K562 (cell line): ENCODE data around the gene RNF144A.

Experiments used
- CTCF ChIP-seq, 3 experiments: IDR thresholded peaks in 2 of 3; conservative IDR thresholded peaks in 1 of 3; 2 replicates each; pipeline ENCODE4 v1.5.1; 2011 to 2012; ENCODE audit warnings: low read length in 3 of 3, mild to moderate bottlenecking in 3 of 3, control low read depth in 2 of 3, improper control_type of control experiment in 1 of 3, inconsistent platforms in 1 of 3, low read depth in 1 of 3, mixed read lengths in 1 of 3, moderate library complexity in 1 of 3; ENCODE audit not compliant: insufficient read depth in 2 of 3
- NR1H2 ChIP-seq: sonication (generic); formaldehyde crosslinking; IDR thresholded peaks from 2 replicates; pipeline ENCODE4 v1.4.0; 2020; ENCODE audit warnings: mild to moderate bottlenecking, missing genetic modification reagents
- ZNF512 ChIP-seq: IDR thresholded peaks from 2 replicates; pipeline ENCODE4 v1.6.1; 2016; ENCODE audit warnings: missing genetic modification characterization, missing compliant biosample characterization

- no peak for TF ChIP-seq CTCF (IDR thresholded peaks at IDR 0.05 in 2 of 3, conservative IDR thresholded peaks at IDR 0.05 in 1 of 3; ENCODE audit: insufficient read depth in 2 of 3, low read depth in 1 of 3, low read length in 3 of 3)
- no peak for TF ChIP-seq NR1H2
- TF ChIP-seq ZNF512 (tag), result no peak
Measured at GRCh38 chr2:6880200-6880733, 36.9 kb upstream of the RNF144A start.
